ENCODE results near the gene TRIM63. TPM values are rescaled to one million over a fixed set of nuclear protein-coding genes. Genes with fewer than 3 reads are reported as not detected.
A peak's percentile ranks its signal among the peaks of the same experiment; 100 is the strongest.

The TRIM63 gene
- total and polyA plus RNA-seq, 9 of the 15 experiments (the other 6 are each of a cell fraction or from before 2014, with no cell fraction given) = 0.08 to 0.57 (median 0.36) TPM

GRCh38 chr1:26070296-26070962, 3.0 kb upstream of the TRIM63 start (continued):
- TF ChIP-seq ZNF655 (CRISPR knock-in tag; IDR thresholded peaks at IDR 0.05) (no peak), GTF3C2 (IDR thresholded peaks at IDR 0.05; ENCODE audit: borderline replicate concordance, extremely low read depth, insufficient read length) (no peak), RBM39 (optimal IDR thresholded peaks at IDR 0.05; ENCODE audit: low read depth, low read length) (no peak), ZNF280A (IDR thresholded peaks at IDR 0.05; ENCODE audit: low read depth, partially characterized antibody) (no peak), KHSRP (IDR thresholded peaks at IDR 0.05) (peak; percentile 81), ZBTB1 (CRISPR knock-in tag; IDR thresholded peaks at IDR 0.05; ENCODE audit: borderline replicate concordance, low read depth) (no peak), ZNF444 (CRISPR knock-in tag; IDR thresholded peaks at IDR 0.05) (no peak), TBL1XR1 (IDR thresholded peaks at IDR 0.05; ENCODE audit: low read length in 2 of 2) (peak; percentile 54 to 98; a peak in 3 of 4 replicates), ZNF586 (CRISPR knock-in tag; conservative IDR thresholded peaks at IDR 0.05) (no peak), ATF4 (CRISPR knock-in tag; IDR thresholded peaks at IDR 0.05) (no peak), CEBPB (tag; IDR thresholded peaks at IDR 0.05) (peak; percentile 96), SNRNP70 (optimal IDR thresholded peaks at IDR 0.05; ENCODE audit: low read depth, low read length) (no peak), KDM4B (IDR thresholded peaks at IDR 0.05; ENCODE audit: borderline replicate concordance in 2 of 2, low read depth in 1 of 2) (no peak), MAZ (CRISPR knock-in tag; conservative IDR thresholded peaks at IDR 0.05 in 1 of 2, IDR thresholded peaks at IDR 0.05 in 1 of 2) (peak in 1 of 2 experiments; percentile 65; a peak in 3 of 4 replicates), CREB3L1 (IDR thresholded peaks at IDR 0.05; ENCODE audit: borderline replicate concordance, low read depth) (peak; percentile 6; the same call in 1 of the 2 replicates), FOXK1 (CRISPR knock-in tag; IDR thresholded peaks at IDR 0.05; ENCODE audit: borderline replicate concordance) (peak; percentile 24), TCF7 (IDR thresholded peaks at IDR 0.05; ENCODE audit: borderline replicate concordance) (peak; percentile 86; the same call in 1 of the 2 replicates), RAD21 (CRISPR knock-in tag; conservative IDR thresholded peaks at IDR 0.05 in 1 of 2, IDR thresholded peaks at IDR 0.05 in 1 of 2) (peak in 1 of 2 experiments; percentile 51; a peak in 3 of 4 replicates)
